MM.1S (cell line): Measurements from ENCODE around the gene BCL10.

Source experiments
- DNase-seq: peaks from one replicate; pipeline ENCODE4 v3.0.0-alpha.2; 2015
- H2AFZ ChIP-seq: fragments of 300-600 bp; sonication (generic); 2 replicates; pipeline ENCODE4 v1.6.0; 2016; ENCODE audit warnings: antibody characterized with exemption, low read length
- H3F3A ChIP-seq: fragments of 300-600 bp; sonication (generic); 2 replicates; pipeline ENCODE4 v1.6.1; 2016; ENCODE audit warnings: mild to moderate bottlenecking, antibody characterized with exemption, low read length, moderate library complexity, mixed read lengths; ENCODE audit not compliant: insufficient read depth
- H3K27ac ChIP-seq: fragments of 300-600 bp; sonication (generic); 2 replicates; pipeline ENCODE4 v1.5.1; 2016; ENCODE audit warnings: mild to moderate bottlenecking, low read length
- H3K27me3 ChIP-seq: fragments of 300-600 bp; sonication (generic); replicated peaks from 2 replicates; pipeline ENCODE4 v1.6.0; 2016; ENCODE audit warnings: low read length; ENCODE audit not compliant: insufficient read depth
- H3K36me3 ChIP-seq: fragments of 300-600 bp; sonication (generic); replicated peaks from 2 replicates; pipeline ENCODE4 v1.6.1; 2016; ENCODE audit warnings: mild to moderate bottlenecking, low read length, mixed read lengths; ENCODE audit not compliant: insufficient read depth
- H3K4me1 ChIP-seq: fragments of 300-600 bp; sonication (generic); 2 replicates; pipeline ENCODE4 v1.6.1; 2016; ENCODE audit warnings: low read length, mixed read lengths
- H3K4me2 ChIP-seq: fragments of 300-600 bp; sonication (generic); 2 replicates; pipeline ENCODE4 v1.6.0; 2016; ENCODE audit warnings: low read depth, low read length
- H3K4me3 ChIP-seq: fragments of 300-600 bp; sonication (generic); 2 replicates; pipeline ENCODE4 v1.5.1; 2016; ENCODE audit warnings: low read length, mixed read lengths
- H3K79me2 ChIP-seq: fragments of 300-600 bp; sonication (generic); 2 replicates; pipeline ENCODE4 v1.6.1; 2016; ENCODE audit warnings: mixed run types, low read length, mixed read lengths
- H3K9ac ChIP-seq: fragments of 300-600 bp; sonication (generic); 2 replicates; pipeline ENCODE4 v1.6.1; 2016; ENCODE audit warnings: low read length, mixed read lengths
- H3K9me2 ChIP-seq: fragments of 300-600 bp; sonication (generic); replicated peaks from 2 replicates; pipeline ENCODE4 v1.6.1; 2016; ENCODE audit warnings: mild to moderate bottlenecking, low read length, mixed read lengths; ENCODE audit not compliant: insufficient read depth
- H3K9me3 ChIP-seq: fragments of 300-600 bp; sonication (generic); replicated peaks from 2 replicates; pipeline ENCODE4 v1.6.1; 2016; ENCODE audit warnings: mild to moderate bottlenecking, low read length, mixed read lengths; ENCODE audit not compliant: insufficient read depth
- H4K20me1 ChIP-seq: fragments of 300-600 bp; sonication (generic); 2 replicates; pipeline ENCODE4 v1.6.1; 2016; ENCODE audit warnings: mild to moderate bottlenecking, low read length, moderate library complexity, mixed read lengths; ENCODE audit not compliant: insufficient read depth
- EZH2 ChIP-seq: fragments of 300-600 bp; sonication (generic); optimal IDR thresholded peaks from 2 replicates; pipeline ENCODE3; 2017; ENCODE audit warnings: low read depth, mild to moderate bottlenecking, antibody characterized with exemption, low read length, mixed read lengths
- EZH2phosphoT487 ChIP-seq: fragments of 300-600 bp; sonication (generic); IDR thresholded peaks from 2 replicates; pipeline ENCODE4 v1.6.1; 2018; ENCODE audit warnings: antibody characterized with exemption, low read length
- TF ChIP-seq, protein P1 (sequence below): fragments of 300-600 bp; sonication (generic); IDR thresholded peaks from 2 replicates; pipeline ENCODE4 v1.5.1; 2016; ENCODE audit warnings: antibody characterized with exemption, low read length, mixed read lengths

The BCL10 gene

DNA sequence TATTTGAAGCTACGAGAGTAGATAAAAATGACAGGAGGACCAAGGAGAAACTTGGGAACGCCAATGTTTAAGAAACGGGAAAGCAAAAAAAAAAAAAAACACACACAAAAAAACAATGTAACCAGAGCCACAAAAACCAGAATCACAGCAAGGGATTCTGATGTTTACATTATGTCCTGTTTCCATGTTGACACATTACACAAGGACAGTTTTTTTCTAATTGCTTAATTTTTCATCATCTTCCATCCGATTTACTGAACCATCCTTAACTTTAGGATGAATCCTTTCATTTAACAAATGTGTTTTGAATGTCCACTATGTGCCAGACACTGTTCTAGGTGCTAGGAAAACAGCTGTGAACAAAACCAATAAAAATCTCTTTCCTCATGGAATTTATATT, 1.4 kb upstream of the BCL10 start:
- Histone ChIP-seq H3K9me2 (no peaks in the 10 kb centered on the region), H4K20me1 (no peaks in the 10 kb centered on the region; the same call in none of the 2 replicates), H3K27me3 (no peaks in the 10 kb centered on the region), H2AFZ (no peak overlapping the region), H3K79me2 (peaks cover 35% of the 10 kb centered on the region), H3K9me3 (no peaks in the 10 kb centered on the region), H3K4me2 (no peak overlapping the region), H3K4me3 (no peak overlapping the region), H3K36me3 (no peaks in the 10 kb centered on the region), H3K9ac (no peak overlapping the region), H3K4me1 (peaks cover 16% of the 10 kb centered on the region), H3F3A (no peaks in the 10 kb centered on the region), H3K27ac (no peak overlapping the region)
- DNase-seq, result no peak
- TF ChIP-seq, protein P1, sequence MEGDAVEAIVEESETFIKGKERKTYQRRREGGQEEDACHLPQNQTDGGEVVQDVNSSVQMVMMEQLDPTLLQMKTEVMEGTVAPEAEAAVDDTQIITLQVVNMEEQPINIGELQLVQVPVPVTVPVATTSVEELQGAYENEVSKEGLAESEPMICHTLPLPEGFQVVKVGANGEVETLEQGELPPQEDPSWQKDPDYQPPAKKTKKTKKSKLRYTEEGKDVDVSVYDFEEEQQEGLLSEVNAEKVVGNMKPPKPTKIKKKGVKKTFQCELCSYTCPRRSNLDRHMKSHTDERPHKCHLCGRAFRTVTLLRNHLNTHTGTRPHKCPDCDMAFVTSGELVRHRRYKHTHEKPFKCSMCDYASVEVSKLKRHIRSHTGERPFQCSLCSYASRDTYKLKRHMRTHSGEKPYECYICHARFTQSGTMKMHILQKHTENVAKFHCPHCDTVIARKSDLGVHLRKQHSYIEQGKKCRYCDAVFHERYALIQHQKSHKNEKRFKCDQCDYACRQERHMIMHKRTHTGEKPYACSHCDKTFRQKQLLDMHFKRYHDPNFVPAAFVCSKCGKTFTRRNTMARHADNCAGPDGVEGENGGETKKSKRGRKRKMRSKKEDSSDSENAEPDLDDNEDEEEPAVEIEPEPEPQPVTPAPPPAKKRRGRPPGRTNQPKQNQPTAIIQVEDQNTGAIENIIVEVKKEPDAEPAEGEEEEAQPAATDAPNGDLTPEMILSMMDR, result no peak

DNA sequence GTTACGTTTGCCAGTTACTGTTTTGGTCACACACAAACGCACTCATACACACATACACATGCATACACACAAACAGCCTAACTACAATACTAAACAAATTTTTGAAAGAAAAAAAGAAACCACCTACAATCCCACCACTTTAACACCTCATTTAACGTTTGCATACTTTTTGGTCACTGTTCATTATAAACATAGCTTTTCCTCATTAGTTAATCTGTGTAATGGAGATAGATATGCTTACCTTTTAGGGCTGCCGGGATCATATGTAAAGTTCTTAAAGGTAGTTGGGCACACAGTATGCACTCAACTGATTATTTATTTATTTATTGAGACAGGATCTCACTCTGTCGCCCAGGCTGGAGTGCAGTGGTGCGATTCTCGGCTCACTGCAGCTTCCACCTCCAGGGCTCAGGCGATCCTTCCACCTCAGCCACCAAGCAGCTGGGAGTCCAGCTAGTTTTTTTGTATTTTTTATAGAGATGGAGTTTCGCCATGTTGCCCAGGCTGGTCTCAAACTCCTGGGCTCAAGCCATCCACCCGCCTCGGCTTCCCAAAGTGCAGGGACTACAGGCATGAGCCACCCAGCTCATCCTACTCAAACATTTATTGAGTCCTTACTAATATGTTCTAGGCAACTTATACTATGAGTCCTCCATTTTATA, 677 bp upstream of the BCL10 start:
- H3K27ac ChIP-seq, result peak overlapping the region; percentile 67
- DNase-seq, result no peak
- peak overlapping the region; percentile 83 for H3K4me2 ChIP-seq
- H3K27me3 ChIP-seq, result no peaks in the 10 kb centered on the region
- H3K36me3 ChIP-seq, result no peaks in the 10 kb centered on the region
- H3K4me3 ChIP-seq, result peak overlapping the region; percentile 72
- no peaks in the 10 kb centered on the region for H3K9me3 ChIP-seq
- peaks cover 42% of the 10 kb centered on the region for H3K79me2 ChIP-seq
- TF ChIP-seq, protein P1, result no peak
- TF ChIP-seq EZH2, result no peak
- no peak for TF ChIP-seq EZH2phosphoT487
- H4K20me1 ChIP-seq, result no peaks in the 10 kb centered on the region; the same call in none of the 2 replicates
- H2AFZ ChIP-seq, result peak overlapping the region; percentile 84
- H3F3A ChIP-seq, result no peaks in the 10 kb centered on the region
- H3K9me2 ChIP-seq, result no peaks in the 10 kb centered on the region
- peaks cover 16% of the 10 kb centered on the region for H3K4me1 ChIP-seq
- peak overlapping the region; percentile 56 for H3K9ac ChIP-seq

DNA sequence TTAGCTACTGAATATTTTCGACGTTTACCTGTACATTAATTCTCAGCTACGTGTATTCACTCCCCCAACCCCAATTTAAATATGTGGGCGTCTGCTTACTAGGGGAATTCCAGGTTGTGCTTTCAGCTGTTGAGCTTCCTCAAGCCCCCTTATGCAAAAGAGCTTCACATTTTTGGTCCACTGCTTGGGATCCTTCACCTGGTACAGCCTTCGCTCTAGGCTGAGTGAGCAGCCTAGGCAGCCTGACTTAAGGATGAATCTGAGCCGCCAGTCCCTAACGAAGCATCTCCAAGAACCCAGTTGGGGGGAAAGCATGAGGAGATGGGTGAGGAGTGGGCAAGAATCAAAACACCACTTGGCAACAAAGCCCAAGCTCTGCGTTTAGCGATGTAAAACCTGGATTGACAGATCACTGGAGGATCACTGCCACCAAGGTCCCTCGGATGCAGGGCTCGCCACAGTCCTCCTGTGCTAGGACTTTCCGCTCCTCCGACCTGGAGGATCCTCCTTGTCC, 674 bp downstream of the BCL10 start:
- Histone ChIP-seq H3K4me3 (peak overlapping the region; percentile 72), H3K27ac (peak overlapping the region; percentile 60; the same call in 1 of the 2 replicates), H3K9me3 (no peaks in the 10 kb centered on the region), H3K4me1 (peaks cover 16% of the 10 kb centered on the region), H3K4me2 (peak overlapping the region; percentile 69), H3F3A (no peaks in the 10 kb centered on the region), H4K20me1 (no peaks in the 10 kb centered on the region; the same call in none of the 2 replicates), H3K9ac (peak overlapping the region; percentile 81), H3K27me3 (no peaks in the 10 kb centered on the region), H3K9me2 (no peaks in the 10 kb centered on the region), H3K36me3 (no peaks in the 10 kb centered on the region), H3K79me2 (peaks cover 55% of the 10 kb centered on the region), H2AFZ (peak overlapping the region; percentile 71)
- DNase-seq, result peak; percentile 34
- TF ChIP-seq, protein P1, result no peak
- TF ChIP-seq EZH2 (no peak), EZH2phosphoT487 (no peak)
